ENCODE measurements around the gene CASP6.
"Not testable (repeated sequence)": the region's sequence is repeated elsewhere in the genome, so short reads cannot be mapped to it uniquely, and the experiment has no call there.

CASP6 gene

DNA sequence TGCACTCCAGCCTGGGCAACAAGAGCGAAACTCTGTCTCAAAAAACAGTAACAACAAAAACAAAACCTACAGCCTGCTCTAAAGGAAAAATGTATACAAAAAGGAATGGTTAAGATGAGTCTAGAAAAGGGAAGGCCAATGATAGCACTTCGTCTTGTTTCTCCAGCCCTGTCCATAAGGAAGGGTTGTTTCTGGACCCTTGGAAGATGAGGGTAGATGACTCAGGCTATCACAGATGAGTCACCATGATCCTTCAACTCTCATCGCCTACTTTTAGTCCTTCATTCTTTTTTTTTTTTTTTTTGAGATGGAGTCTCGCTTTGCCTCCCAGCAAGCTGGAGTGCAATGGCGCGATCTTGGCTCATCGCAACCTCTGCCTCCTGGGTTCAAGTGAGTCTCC lies 17.8 kb upstream of the CASP6 start:
- in situ Hi-C loops (cut with MboI; ENCODE audit: low sequenced_read_pairs) = no loop called here

- in situ Hi-C loops (cut with MboI; ENCODE audit: low sequenced_read_pairs) = no loop called here
These were observed 16.4 kb upstream of the CASP6 start for GRCh38 chr4:109719604-109720003.

GRCh38 chr4:109718759-109719158 lies 15.5 kb upstream of the CASP6 start:
- in situ Hi-C loops (cut with MboI; ENCODE audit: low sequenced_read_pairs) = no loop called here

DNA sequence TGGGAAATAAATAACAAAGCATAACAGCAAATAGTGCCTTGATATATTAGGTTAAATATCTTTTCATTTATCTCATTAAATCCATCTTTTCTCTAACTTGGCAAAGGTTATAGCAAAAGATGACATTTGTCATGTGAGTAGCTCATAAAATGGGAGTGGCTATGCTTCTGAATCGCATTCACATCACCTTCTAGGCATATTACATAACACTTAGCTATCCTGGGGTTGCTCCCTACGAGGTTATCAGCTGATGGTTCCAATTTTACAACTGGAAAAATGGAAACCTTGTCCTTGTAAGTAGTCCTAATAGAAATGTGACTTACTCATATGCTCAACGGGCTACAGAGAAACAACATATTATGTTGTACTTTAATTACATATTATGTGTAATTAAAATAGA lies 10.3 kb upstream of the CASP6 start:
- in situ Hi-C loops (cut with MboI; ENCODE audit: low sequenced_read_pairs) = no loop called here

DNA sequence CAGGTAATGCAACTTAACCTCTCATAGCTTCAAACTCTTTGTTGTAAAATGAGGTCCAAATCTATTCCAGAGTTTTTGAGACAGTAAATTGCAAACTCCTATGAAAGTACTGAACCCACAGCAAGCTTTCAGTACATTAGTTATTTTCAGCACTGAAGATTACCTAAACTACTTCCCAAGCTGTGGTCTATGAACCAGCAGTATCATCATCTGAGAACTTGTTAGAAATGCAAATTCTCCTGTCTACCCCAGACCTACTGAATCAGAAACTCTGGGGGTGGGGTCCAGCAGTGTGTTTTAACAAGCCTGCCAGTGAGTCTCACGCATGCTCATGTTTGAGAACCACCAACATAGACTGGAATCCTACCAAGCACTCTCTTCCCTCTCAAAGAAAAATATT lies 5.7 kb upstream of the CASP6 start:
- in situ Hi-C loops (cut with MboI; ENCODE audit: low sequenced_read_pairs) = no loop called here

- in situ Hi-C loops (cut with MboI; ENCODE audit: low sequenced_read_pairs) = no loop called here
These were observed 5.2 kb upstream of the CASP6 start for GRCh38 chr4:109708435-109708834.

DNA sequence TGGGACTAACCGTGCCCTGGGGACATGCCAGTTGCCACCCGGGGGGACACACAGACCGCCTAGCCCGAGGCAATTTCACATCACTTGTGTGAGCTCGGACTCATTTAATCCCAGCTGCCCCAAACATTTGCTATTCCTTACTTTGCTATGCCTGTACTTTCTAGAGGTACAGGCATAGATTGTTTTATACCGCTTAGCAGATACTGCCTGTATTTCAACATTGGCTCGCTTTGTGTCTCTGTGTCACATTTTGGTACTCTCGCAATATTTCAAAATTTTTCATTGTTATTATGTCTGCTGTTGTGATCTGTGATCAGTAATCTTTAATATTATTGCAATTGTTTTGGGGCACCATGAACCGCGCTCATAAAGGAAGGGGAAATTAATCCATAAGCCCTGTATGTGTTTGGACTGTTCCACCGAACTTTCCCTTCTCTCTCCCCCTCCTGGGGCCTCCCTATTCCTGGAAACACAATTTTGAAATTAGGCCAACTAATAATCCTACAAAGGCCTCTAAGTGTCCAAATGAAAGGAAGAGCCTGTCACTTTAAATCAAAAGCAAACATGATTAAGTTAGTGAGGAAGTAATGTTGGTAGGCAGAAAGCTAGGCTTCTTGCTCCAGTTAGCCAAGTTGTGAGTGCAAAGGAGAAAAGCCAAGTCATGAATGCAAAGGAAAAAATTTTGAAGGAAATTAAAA lies 568 bp upstream of the CASP6 start:
- in situ Hi-C loops (cut with MboI; ENCODE audit: low sequenced_read_pairs) = no loop called here

- in situ Hi-C loops (cut with MboI; ENCODE audit: low sequenced_read_pairs) = no loop called here
These were observed 1.5 kb downstream of the CASP6 start for GRCh38 chr4:109701566-109702410.

DNA sequence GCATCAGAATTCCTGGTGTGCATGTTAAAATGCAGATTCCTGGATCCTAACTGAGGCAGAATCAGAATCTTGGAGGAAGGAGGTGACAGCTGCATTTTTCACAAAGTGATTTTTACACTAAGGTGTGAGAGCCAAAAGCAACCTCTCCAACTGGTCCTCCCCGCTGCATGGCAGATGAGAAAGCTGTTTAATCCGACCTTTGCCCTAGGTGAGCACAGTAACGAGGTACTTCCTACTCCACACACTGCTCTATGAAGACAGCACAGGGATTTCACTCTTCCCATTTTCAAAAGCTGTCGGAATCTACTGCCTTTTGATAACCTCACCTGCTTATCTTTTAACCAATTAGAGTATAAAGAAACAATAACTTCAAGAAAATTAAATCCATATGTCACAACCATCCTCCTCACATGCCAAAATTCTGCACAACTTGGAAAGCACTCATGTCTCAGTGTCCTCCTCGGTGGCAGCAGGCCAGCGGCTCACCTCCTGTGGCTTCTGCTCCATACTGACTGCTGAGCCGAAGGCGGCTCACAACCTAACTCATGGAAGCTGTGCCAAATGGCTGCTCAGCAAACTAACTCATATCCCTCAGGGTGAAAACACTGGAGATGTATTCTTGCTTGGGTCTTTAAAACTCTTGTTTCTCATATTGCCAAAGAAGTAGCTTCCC lies 3.6 kb downstream of the CASP6 start:
- in situ Hi-C loops (cut with MboI; ENCODE audit: low sequenced_read_pairs) = no loop called here

DNA sequence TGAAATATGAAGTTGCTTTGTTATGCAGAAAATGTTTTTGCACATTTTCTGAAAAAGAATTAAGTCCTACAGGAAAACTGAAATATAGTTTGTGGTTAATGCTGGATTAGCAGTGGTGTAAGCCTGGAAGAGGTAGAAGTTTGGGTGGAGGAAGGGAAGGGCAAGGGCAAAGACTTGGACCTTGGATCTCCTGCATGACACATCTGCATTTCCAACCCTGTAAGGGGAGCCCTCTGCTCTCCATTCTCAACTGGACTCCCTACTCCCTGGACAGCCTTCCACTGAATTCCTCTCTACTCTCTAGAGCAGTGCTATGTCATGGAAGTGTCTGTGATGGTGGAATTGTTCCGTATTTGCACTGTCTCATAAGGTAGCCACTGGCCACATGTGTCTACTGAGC lies 4.6 kb downstream of the CASP6 start:
- in situ Hi-C loops (cut with MboI; ENCODE audit: low sequenced_read_pairs) = no loop called here

DNA sequence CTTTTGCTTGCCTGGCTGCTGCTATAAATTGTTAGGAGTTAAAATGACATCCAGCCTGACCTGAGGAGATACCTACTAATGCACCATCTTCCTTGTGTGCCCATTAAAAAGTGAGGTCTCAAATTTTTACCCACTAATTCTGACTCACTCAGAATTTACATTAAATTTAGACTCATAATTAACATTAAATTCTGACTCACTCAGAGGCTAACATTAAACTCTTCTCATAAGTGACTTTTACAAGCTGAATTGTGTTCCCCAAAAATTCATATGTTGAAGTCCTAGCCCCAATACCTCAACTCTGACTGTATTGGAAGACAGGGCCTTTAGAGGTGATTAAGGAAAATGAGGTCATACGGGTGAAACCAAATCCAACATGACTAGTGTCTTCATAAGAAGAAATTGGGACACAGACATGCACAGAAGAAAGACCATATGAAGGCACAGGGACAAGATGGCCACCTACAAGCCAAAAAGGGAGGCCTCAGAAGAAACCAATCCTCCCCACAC lies 11.8 kb downstream of the CASP6 start:
- in situ Hi-C loops (cut with MboI; ENCODE audit: low sequenced_read_pairs) = no loop called here

DNA sequence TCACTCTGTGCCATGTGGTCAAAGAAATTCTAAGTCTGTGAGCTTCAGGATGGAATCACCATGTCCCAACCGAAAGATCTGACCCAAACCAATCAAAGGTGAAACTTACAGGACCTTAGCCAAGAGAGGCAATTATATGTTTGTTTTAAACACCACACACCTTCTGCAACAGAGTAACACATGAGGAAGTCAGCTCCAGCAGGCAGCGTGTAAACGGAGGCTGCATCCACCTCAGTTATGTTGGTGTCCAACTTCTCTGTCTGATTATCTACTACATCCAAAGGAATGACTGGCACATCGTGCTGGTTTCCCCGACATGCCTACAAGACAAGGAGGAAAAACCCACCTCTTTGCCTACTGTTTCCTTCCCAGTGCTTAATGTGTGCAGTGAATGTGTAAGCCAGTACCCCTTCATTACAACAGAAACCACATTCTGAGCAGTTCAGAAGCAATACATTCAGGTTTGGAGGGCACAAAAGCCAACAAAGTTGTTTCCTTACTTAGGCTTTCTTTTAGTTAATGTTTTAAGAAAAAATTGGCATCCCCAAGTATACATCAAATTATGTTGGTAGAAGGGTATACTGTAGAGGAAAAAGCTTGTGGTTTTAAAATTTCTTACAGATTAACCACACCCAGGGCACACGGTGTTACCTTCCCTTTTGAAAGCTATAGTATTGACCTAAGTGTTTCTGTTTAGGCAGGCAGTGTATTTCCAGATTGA lies 12.4 kb downstream of the CASP6 start:
- in situ Hi-C loops (cut with MboI; ENCODE audit: low sequenced_read_pairs) = no loop called here

DNA sequence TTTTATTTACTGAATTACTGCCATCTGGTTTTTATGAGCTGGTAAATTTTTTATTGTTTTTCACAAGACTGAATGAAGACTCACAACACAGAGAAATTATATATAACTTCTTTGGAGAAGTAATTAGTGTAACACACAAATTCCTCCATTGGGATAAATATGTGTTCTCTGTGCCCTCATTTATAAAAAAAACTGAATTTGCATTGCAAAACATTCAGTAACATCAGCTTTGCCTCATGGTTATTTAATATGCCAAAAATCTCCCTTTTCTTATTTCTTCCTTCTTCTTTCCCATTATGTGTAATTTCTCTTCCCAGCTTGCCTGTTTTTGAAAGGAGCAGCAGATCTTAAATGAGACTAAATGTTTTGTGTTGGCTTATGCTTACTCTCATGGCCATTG lies 18.5 kb downstream of the CASP6 start:
- in situ Hi-C loops (cut with MboI; ENCODE audit: low sequenced_read_pairs) = no loop called here

DNA sequence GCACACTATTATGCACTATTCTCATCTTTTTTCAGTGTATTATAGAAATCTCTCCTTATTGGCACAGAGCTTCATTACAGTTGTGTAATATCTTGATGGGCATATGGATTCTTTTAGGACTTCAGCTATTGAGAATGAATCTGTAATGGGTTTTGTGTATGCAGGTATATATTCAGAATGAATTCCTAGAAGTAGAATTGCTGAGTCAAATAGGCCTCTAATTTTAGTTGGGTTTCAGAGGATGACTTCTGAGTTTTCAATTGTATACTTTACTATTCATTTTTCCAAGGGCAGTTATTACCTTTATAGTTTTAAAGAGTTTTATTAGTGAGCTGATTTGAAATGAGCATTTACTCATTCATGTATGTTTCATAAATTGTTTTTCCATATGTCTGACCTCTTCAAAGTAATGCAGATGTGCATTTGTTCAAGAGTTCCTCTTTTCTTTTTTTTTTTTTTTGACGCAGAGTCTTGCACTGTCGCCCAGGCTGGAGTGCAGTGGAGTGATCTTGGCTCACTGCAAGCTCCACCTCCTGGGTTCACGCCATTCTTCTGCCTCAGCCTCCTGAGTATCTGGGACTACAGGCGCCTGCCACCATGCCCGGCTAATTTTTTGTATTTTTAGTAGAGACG lies 19.5 kb downstream of the CASP6 start:
- in situ Hi-C loops (cut with MboI; ENCODE audit: low sequenced_read_pairs) = no loop called here

DNA sequence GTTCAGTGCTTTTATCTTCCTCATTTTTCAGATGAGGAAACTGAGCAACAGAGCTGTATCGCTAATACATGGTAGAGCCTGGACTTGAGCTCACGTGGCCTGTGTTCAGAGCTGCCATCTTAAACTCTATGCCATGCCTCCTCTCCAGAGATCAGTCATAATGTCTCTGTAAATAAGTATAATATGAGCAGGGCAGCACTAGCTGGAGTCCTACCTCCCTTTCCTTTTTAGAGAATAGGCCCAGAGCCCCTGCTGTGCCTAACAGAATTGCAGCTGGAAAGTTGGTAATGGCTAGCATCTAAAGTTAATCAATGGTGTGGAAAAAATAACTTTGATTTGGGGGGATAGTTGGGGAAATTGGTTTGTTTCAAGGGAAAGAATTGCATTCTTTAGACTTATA lies 20.4 kb downstream of the CASP6 start:
- in situ Hi-C loops (cut with MboI; ENCODE audit: low sequenced_read_pairs) = no loop called here

DNA sequence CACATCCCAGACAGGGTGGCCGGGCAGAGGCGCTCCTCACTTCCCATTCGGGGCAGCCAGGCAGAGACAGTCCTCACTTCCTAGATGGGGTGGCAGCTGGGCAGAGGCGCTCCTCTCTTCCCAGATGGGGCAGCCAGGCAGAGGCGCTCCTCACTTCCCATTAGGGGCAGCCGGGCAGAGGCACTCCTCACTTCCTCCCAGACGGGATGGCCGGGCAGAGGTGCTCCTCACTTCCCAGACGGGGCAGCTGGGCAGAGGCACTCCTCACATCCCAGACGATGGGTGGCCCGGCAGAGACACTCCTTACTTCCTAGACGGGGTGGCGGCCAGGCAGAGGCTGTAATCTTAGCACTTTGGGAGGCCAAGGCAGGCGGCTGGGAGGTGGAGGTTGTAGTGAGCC lies 24.3 kb downstream of the CASP6 start:
- in situ Hi-C loops (cut with MboI; ENCODE audit: low sequenced_read_pairs) = not testable (repeated sequence)

- in situ Hi-C loops (cut with MboI; ENCODE audit: low sequenced_read_pairs) = not testable (repeated sequence)
These were observed 24.8 kb downstream of the CASP6 start for GRCh38 chr4:109678472-109678871.

GRCh38 chr4:109676886-109677285 lies 26.4 kb downstream of the CASP6 start:
- in situ Hi-C loops (cut with MboI; ENCODE audit: low sequenced_read_pairs) = no loop called here

DNA sequence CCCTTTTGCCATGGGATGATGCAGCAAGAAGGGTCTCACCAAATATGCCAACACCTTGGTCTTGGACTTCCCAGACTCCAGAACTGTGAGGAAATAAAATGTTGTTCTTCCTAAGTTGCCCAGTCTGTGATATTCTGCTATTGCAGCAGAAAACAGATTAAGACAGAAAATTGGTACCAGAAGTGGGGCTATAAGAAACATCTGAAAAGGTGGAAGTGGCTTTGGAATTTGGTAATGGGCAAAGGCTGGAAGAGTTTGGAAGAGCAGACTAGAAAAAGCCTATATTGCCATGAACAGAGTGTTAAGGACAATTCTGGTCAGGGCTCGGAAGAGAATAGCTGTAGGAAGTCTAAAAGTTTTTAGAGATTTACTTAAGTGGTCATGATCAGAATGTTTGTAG lies 27.4 kb downstream of the CASP6 start:
- in situ Hi-C loops (cut with MboI; ENCODE audit: low sequenced_read_pairs) = no loop called here

DNA sequence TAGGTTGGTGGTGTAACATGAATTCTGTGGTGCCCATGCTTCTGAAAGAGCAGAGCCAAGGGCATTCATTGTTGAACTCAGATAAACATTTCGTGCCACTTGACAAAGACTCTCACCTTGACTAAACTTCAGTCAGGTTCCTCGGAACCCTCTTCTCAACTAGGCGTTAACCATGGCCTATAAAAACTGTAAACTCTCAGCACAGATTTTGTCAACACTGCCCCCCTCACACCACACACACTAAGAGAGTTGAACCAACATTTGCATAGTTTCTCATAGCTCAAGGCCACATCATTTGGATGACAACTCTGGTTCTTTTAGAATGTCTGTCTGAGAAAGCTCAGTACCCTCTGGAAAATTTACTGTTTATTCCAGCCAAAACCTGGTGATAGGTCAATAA lies 28.1 kb downstream of the CASP6 start:
- in situ Hi-C loops (cut with MboI; ENCODE audit: low sequenced_read_pairs) = no loop called here

- in situ Hi-C loops (cut with MboI; ENCODE audit: low sequenced_read_pairs) = no loop called here
These were observed 29.9 kb downstream of the CASP6 start for GRCh38 chr4:109673303-109673702.

All from HL-60/S4 (cell line).